A549 (cell line): Measurements from ENCODE around the gene TACSTD2.

Experiments used
- CHD2 ChIP-seq: fragments of 150-350 bp; IDR thresholded peaks from 2 replicates; pipeline ENCODE4 v1.6.1; 2014; ENCODE audit warnings: low read length; ENCODE audit not compliant: partially characterized antibody
- JUN ChIP-seq, 2 experiments: fragments of >200 bp; sonication (Bioruptor Twin); formaldehyde crosslinking; IDR thresholded peaks; 2 replicates in 1 of 2; 3 replicates in 1 of 2; pipeline ENCODE4 v1.6.1; 2016 to 2017
- TF ChIP-seq, protein P1 (sequence below): fragments of >200 bp; sonication (Bioruptor Twin); formaldehyde crosslinking; IDR thresholded peaks from 3 replicates; pipeline ENCODE4 v1.5.1; 2016

DNA sequence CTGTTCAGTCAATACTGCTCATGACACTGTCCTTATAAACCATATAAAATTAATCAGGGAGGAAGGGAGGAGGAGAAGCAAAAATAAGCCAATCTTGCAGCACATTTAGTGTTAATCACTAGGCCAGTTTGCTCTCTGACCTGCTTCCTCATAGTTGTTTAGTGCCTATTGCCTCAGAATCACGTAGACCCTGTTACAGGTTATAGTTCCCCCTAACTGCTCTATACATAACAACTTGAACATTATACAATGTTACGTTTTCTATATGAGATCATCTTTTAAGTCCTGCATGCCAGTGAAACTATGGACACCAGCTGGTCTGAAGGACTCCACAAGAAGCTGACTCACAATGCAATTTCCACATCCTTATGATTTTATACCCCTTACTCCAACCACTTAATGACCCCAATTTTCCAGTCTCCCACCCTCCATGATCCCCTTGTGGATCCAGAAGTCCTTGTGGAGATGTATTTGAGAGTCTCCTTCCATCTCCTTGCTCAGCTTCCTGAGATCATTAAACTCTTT, 34.9 kb upstream of the TACSTD2 start:
- TF ChIP-seq, protein P1, sequence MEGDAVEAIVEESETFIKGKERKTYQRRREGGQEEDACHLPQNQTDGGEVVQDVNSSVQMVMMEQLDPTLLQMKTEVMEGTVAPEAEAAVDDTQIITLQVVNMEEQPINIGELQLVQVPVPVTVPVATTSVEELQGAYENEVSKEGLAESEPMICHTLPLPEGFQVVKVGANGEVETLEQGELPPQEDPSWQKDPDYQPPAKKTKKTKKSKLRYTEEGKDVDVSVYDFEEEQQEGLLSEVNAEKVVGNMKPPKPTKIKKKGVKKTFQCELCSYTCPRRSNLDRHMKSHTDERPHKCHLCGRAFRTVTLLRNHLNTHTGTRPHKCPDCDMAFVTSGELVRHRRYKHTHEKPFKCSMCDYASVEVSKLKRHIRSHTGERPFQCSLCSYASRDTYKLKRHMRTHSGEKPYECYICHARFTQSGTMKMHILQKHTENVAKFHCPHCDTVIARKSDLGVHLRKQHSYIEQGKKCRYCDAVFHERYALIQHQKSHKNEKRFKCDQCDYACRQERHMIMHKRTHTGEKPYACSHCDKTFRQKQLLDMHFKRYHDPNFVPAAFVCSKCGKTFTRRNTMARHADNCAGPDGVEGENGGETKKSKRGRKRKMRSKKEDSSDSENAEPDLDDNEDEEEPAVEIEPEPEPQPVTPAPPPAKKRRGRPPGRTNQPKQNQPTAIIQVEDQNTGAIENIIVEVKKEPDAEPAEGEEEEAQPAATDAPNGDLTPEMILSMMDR: no peak
- TF ChIP-seq JUN (IDR thresholded peaks at IDR 0.05) (no peak), CHD2 (no peak)
